GM21723 (cell line): Measurements from ENCODE around the gene PDLIM7.

Source experiments
- ATAC-seq: cut with Tn5 transposase; IDR thresholded peaks from one replicate; pipeline ENCODE4 v1.9.1; 2021; ENCODE audit warnings: mild to moderate bottlenecking, moderate library complexity; ENCODE audit not compliant: unreplicated experiment

PDLIM7 gene

DNA sequence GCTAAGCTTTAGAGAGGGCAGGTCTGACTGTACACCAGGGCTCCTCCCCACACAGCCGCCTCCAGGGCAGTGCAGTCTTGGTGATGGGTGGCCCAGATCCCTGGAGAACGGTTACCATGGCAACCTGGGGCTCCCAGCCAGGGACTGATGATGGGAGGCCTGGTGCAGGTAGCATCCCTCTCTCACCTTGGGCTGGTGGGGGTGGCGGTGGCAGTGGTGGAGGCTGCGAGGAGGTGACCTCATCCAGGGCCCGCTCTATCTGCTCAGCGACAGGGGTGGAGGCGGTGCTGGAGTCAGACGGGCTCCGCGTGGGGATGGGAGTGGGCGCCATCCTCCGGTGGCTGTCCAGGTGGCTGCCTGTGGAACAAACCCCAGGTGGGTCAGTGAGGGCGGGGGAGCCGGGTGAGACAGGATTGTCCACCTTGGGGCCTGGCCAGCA is 38.5 kb downstream of the PDLIM7 start:
- no peak for ATAC-seq

DNA sequence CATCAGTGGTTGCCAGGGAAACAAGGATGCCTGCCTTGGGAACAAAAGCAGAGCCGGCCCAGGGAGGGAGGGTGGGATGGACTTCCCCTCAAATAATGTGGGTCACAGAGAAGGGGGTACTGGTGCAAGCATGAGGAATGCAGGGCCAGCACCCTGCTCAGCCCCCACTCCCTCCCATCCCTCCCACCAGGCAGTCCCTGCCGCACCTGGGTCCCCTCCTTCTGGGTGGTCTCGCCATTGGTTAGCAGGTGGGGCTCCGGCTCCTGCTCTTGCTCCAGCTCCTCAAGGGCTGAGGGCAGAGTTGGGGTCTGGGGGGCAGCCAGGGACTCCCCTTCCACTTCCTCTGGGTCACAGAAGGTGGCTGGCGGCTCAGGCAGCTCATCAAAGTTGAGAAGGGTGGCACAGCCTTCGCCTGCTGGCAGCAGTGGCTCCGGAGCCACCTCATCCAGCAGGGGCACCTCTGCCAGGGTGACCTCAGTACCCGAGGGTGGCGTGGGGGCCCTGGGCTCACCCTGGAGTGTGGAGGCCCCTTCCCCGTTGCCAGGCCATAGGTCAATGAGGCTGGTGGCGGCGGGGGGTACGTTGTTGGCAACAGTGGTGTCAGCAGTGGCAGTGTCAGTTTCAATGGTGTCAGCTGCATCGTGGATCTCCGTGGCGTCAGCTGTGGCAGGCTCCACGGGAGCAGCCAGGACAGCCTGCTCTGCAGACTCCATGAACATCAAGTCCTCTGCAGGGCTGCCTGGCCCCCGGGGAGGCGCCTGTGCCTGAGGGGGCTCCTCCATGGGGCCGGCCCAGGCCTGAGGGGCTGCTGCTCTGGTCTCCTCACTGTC is 39.3 kb downstream of the PDLIM7 start:
- no peak for ATAC-seq

DNA sequence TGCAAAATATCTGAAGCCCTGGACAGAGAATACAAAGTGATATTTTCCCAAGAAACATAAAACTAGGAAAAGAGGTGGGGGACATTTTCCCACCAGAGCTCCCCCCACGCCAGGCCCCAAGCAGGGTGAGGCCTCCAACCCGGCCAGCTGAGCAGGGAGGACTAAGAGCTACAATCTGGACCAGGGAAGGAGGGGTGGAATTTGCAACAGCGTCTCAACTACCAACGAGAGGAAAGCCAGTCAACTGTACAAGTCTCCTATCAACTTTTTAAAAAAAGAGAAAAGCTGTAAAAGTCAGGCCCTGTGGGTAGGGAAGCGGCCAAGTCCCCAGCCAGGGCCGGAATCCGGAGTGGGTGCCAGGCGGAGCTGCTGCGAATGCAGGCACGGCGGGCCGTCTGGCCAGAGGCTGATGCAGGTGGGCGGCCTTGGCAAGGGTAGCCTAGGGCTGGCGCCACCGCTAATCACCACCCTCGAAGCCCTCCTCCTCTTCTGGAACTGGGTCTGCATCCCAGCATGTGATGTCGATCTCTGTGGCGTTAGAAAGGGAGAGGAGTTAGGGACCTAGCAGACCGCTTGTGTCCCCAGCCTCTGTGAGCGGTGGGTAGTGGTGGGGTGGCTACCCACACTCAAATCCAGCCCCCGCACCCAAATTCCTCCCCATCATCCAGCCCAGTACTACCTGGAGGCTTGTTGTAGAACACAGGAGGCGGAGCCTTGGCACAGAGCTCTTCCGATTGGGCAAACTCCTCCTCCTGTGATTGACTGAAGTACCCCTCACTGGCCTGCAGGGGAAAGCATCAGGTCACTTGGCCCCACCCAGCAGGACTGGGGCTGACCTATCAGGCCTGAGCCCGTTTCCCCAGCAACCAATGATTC is 40.2 kb downstream of the PDLIM7 start:
- ATAC-seq: peak; percentile 36

DNA sequence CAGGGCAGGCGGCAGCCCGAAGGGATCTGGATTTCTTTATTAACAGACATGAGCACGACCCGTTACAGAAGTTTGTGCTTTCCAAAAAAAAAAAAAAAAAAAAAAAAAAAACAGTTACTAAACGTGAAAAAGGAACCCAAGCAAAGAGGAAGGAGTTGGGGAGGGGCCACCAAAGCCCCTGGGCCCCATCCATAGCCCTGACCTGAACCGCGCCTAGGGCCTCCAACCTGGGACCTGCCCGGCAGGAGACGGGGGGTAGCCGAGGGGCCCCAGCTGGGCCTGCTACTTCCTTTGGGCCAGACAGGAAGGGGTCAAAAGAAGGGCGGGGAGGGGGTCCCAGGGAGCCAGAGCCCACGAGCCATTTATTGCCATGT is 40.8 kb downstream of the PDLIM7 start:
- no peak for ATAC-seq

DNA sequence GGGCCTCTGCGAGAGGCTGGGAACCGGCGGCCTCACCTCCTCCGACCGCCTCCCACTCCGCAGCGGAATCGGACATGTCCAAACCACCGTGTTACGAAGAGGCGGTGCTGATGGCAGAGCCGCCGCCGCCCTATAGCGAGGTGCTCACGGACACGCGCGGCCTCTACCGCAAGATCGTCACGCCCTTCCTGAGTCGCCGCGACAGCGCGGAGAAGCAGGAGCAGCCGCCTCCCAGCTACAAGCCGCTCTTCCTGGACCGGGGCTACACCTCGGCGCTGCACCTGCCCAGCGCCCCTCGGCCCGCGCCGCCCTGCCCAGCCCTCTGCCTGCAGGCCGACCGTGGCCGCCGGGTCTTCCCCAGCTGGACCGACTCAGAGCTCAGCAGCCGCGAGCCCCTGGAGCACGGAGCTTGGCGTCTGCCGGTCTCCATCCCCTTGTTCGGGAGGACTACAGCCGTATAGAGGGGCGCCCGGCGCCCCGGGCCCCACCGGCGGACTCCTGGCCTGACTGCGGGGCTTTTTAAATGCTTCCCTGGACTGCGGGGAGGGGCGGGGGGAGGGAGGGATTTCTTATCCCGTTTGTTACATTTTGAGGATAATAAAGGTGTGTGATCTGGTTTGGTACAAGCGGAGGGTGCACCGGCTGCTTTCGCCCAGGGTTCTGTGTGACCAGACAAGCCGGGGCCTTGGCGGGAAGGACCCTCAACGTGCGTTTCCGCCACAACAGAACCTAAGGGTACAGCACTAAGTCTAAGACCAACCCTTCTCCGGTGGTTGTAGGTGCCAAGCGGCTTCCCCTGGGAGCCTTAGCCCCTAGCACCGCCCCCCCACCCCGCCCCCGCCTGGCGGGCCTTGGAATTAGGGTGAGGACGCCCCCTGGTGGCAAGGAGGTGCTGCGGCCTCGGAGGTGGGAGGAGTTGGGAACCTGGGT is 41.5 kb downstream of the PDLIM7 start:
- peak; percentile 11 for ATAC-seq

DNA sequence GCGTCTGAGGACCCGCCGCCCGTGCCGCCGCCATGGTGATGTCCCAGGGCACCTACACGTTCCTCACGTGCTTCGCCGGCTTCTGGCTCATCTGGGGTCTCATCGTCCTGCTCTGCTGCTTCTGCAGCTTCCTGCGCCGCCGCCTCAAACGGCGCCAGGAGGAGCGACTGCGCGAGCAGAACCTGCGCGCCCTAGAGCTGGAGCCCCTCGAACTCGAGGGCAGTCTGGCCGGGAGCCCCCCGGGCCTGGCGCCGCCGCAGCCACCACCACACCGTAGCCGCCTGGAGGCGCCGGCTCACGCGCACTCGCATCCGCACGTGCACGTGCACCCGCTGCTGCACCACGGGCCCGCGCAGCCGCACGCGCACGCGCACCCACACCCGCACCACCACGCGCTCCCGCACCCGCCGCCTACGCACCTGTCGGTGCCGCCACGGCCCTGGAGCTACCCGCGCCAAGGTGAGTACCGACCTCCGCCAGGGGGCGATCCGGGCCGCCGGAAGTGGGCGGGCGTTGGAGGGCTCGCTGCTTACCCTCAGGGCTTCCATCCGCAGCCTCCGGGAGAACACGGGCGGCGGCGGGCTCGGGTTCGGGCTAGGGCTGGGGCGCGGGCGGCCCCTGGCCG is 42.3 kb downstream of the PDLIM7 start:
- peak; percentile 55 for ATAC-seq

DNA sequence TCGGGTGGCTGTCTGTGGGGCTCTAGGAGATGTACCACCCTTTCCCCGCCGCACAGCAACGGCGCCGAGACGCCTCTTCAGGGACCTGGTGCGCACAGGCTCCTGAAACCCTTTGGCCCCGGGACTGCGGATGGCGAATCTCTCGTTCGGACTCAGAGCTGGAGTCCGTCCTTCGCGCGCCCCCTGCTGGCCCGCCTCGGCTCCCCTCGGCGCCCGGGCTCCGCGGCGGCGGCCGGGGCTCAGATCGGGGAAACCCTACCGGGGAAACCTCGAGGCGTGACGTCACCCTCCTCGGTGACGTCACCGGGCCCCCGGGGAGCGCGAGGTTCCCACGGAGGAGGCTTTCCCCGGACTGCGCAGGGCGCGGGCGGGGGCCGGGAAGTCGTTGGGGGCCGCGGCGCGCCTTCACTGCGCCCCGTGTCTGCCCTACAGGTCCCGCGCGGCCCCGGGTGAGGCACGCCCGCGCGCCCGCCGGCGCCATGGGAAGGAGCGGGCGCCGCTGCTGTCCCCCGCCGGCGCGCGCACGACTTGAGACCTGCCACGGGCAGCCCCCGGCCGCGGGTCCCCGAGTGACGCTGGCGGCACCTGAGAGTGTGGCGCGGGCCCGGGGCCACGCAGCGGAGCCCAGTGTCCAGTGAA is 42.9 kb downstream of the PDLIM7 start:
- ATAC-seq: peak; percentile 48

DNA sequence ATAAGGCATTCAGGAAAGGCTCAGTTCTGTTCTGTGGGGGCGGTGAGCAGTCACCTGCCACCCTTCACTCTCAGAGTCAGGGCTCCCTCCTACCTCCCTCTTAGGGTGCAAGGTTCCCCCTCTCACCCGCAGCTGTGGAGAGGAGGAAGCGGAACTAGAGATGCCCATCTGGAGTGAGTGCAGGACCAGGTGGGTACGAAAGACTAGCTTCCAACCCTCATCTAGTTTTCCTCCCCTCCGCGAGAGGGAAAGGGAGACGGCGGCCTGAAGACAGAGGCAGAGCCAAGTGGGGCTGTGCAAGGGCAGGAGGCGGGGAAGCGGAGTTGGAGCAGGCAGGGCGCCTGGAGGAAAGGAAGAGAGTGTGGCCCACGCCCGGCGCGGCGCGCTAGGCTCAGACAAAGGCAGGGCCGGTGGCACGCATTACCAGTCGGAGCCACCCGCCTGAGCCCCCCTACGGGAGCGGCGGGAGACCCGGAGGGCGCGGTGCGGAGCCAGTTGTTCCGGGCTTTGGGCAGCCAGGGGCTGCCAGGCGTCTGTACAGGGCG is 43.5 kb downstream of the PDLIM7 start:
- peak; percentile 4 for ATAC-seq

DNA sequence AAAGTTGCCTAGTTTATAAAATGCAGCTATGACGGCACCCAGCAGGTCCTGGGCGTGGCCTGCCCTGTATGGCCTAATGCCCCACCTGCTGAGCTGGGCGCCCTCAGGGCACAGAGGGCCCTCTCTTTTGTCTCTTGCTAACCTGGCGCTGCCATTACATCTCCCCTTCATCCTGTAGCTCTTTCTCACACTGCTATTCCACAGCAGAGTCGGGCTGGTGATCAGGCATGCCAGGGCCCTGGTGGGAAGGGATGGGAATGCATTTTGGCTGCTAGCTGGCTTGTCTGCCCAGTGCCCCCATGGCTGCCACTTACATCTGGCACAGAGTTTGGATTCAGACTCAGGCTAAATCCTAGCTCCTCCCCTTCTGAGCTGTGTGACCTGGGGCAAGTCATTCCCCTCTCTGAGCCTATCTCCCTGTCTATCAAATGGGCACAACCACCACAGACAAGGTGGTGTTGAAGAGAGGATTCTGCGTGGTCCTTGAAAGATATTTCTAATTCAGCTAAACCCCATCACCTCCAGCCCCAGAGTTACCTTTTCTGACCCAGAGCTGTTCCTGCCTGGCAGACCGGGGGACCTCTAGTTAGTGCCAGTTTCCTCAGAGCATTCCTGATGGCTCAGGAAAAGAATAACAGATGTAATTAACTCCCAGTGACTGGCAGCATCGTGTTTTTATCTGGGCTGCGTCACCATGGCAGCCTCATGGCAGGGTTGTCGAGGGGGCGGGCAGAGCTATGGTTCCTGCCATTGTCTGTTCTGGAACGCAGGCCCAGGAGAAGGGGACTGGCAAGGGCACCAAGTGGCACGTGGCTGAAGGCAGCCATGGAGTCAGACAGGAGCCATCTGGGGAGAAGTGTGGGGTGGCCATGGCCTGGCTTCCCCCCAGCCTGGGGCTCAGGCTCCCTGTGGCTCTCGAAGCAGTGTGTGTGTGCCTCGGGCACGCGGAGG is 44.4 kb downstream of the PDLIM7 start:
- no peak for ATAC-seq

DNA sequence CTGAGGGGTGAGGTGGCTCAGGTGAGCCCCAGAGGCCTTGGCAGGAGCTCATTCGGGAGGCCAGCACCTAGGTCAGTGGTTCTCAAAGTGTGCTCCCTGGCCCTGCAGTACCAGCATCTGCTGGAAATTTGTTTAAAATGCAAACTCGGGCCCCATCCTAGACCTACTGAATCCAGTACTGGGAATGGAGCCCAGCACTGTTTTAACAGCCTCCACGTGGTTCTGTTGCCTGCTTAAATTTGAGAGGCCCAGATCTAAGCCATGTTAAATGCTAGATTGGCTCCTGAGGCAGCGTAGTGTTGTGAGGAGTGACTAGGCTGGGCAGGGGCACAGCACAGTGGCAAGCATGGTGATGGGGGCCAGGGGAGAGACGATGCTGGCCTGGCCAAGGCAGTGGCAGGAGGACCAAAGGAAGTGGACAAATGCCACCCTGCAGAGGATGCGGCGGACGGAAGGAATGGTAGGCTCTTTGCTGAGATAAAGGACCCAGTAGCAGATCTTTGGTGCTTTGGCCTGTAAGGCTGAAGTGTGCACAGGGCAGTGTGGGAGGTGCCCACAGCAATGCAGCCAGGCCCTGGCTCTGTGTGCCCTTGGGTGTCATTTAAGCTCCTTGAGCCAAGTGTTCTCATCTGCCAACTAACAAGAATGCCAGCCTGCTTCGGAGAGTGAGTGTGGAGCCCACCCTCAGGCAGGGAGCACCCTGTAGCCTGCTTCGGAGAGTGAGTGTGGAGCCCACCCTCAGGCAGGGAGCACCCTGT is 46.6 kb downstream of the PDLIM7 start:
- no peak for ATAC-seq

DNA sequence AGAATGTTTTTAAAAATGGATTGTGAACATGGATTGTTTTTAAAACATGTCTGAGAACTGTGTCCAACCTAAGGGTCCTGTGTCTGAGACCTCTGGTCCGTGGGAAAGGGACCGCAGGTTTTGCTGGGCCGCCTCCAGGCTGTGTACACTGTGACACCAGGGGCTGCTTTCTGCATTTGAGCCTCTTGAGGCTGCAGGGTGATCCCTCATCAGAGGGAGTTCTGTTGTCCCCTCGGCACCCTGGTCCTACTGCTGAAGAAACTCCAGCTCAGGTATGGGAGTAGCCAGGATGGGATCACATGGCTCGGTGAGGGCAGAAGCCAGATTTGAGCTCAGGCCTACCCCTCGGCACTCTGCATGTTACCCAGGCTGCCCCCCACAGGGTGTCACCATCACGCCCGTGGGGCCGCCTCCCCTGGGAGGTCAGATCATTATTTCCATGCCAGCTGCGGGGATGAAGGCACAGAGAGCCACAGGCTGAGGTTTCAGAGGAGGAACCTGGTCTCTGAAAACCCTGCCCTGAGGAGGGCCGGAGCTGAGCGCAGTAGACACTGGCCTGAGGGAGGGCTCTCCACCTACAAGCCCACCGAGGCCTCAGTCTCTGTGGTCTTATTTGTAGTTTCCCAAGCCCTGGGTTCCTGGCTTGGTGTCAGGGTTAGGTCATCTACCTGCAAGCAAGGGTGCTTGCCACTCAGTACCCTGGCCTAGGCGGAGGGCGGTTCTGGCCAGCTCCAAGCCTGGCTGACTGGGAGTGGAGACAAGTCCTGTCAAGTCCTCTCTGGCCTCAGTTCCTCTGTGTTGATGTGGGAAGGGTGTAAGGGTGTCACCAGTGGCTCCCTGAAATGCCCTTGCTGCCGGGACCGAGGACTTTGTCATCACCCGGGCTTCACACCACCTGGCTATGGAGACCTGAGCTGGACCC is 48.0 kb downstream of the PDLIM7 start:
- no peak for ATAC-seq

DNA sequence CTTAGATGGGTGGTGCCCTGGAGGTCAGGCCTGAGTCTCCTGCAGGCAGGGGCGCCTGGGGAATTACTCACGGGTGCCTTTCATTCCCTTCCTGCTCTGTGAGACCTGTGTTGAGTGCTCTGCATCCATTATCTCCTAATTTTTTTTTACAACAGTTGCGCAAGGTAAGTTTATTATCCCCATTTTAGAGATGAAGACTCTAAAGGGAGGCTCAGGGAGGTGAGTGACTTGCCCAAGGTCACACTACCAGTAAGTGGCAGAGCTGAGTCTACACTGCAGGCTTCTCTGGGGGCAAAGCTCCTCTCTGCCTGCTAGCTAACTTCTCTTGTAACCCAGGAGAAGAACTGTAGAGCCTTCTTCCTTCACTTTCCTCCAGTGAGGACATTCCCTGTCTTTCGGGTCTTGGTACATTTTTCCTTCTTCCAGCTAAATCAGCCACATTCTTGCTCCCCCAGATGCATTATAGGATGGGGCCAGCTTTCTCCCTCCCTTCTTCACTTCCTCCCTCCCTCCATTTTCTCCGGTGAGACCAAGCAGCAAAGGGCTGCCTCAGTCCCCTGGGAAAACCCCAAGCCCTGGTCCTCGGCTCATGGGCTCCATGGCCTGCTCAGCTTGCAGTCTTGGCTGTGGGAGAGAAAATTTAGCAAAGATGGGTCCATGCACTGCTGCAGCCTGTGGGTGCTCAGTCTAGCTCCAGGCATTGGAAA is 49.0 kb downstream of the PDLIM7 start:
- ATAC-seq: no peak

DNA sequence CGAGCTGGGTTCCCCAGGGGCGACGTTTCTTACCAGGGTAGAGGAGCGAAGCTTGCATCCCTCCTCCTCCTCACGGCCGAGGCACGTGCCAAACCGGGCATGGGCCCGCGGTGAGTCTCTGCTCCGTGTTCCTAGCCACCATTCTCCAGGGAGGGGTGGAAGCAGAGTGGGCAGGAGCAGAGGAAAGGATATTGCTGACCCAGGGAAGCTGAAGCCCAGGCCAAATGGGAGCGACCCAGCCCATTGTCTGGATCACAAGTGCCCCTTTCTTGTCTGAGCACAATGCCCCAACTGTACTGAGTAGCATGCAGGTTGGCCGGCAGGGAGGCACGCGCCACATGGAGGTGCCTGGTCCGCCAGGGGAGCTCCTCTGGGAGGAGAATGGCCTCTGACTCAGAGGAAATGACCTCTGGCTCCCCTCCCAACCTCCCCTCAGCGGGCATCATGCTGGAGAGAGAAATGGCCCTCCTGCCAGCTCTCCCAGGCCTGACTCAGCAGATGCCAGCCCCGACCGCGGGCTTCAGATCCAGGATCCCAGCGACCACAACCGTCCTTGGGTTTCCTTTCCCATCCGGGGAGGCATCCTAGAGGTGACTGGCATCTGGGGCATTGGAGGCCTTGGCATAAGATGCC is 49.7 kb downstream of the PDLIM7 start:
- ATAC-seq: no peak

DNA sequence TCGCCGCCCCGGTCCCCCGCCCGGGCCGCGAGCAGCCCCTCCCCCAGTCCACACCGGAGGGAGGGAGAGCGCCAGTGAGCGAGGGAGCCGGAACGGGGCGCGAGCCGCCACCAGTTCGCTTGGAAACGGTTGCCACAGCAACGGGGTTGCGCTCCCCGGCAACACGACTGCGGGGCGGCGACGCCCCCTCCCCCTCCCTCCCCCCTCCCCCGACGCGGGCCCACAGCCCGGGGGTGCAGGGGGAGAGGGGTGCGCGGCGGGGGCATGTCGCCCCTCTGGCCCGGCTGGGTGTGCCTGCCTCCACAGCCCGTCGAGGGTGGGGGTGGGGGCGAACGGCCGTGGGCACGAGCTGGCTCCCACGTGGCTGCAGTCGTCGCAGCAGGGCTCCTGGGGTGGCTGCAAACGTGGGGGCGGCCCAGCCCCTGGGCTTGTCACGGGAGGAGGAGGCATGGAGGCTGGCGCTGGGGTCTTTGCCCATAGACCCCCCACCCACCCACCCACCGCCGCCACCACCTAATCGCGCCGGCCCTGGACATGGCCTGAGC is 50.3 kb downstream of the PDLIM7 start:
- peak; percentile 50 for ATAC-seq
